Vagina (tissue), 2 donors: ENCODE data around the gene ASB8. TPM values are rescaled to one million over a fixed set of nuclear protein-coding genes. Genes with fewer than 3 reads are reported as not detected.

Source experiments
- DNase-seq, 2 donors: peaks; one replicate each; pipeline ENCODE4 v3.0.0-alpha.2; 2017; ENCODE audit errors: extremely low spot score in 2 of 2
- H3K27ac ChIP-seq: fragments of 200-600 bp; sonication (generic); one replicate; pipeline ENCODE4 v1.5.1; 2019
- H3K27me3 ChIP-seq: fragments of 200-600 bp; sonication (generic); one replicate; pipeline ENCODE4 v1.5.1; 2019
- H3K36me3 ChIP-seq, 2 donors: fragments of 200-600 bp; sonication (generic); one replicate each; pipeline ENCODE4 v1.5.1; 2017 to 2019
- H3K4me1 ChIP-seq: fragments of 200-600 bp; sonication (generic); one replicate; pipeline ENCODE4 v1.5.1; 2019
- H3K4me3 ChIP-seq, 2 donors: fragments of 200-600 bp; sonication (generic); 1 replicate in 1 of 2; 2 replicates in 1 of 2; pipeline ENCODE4 v1.5.1; 2016 to 2019
- H3K9me3 ChIP-seq: fragments of 200-600 bp; sonication (generic); one replicate; pipeline ENCODE4 v1.5.1; 2019
- CTCF ChIP-seq, 3 experiments: fragments of 450-650 bp in 2 of 3; fragments of 200-600 bp in 1 of 3; sonication (generic) in 1 of 3; IDR thresholded peaks; one replicate each; pipeline ENCODE4 v1.5.1; 2017 to 2019; ENCODE audit warnings: antibody characterized with exemption in 3 of 3, mild to moderate bottlenecking in 2 of 3, moderate library complexity in 2 of 3
- POLR2A ChIP-seq, 2 donors: fragments of 450-650 bp; IDR thresholded peaks; one replicate each; pipeline ENCODE4 v1.6.1; 2017; ENCODE audit warnings: antibody characterized with exemption in 2 of 2, mild to moderate bottlenecking in 2 of 2, moderate library complexity in 2 of 2
- POLR2AphosphoS5 ChIP-seq, 2 donors: sonication (generic); formaldehyde crosslinking; IDR thresholded peaks; one replicate each; pipeline ENCODE4 v1.9.0; 2017; ENCODE audit warnings: antibody characterized with exemption in 2 of 2, mild to moderate bottlenecking in 2 of 2, low read depth in 1 of 2; ENCODE audit not compliant: insufficient read depth in 1 of 2
- intact Hi-C: fragments of 100-400 bp; cut with DNase I; formaldehyde crosslinking; loops from one replicate; pipeline ENCODE4 v1.15.1; 2023
- total RNA-seq: library from RNA; depleted of rRNA; stranded (reverse); fragments of >200 nt; gene quantifications from one replicate; pipeline ENCODE4 v1.2.3, GENCODE V29; 2016

The ASB8 gene
- total RNA-seq, 1 donor from 2014 or later, result 16.9 TPM

DNA sequence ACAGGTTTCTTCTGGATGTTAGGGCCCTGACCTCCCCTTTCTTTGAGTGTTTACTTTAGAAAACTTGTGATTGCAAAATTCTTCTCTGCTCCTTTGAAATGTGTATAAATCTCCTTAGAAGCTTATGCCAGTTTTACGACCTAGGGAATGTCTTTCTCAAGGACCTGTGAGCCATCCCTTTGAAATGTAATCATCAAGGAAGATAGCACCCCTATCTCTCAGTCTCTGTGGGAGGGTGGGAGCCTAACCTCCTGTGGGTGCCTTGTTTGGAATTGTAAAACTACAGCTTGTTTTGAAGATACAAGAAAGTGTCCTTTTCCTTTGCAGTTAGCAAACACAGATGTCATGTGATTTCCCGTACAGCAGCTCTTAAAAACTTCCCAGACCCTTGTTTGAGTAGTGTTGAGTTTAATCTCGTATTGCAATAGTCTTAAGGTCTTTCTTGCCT, 42.5 kb upstream of the ASB8 start:
- H3K9me3 ChIP-seq, result no peaks in the 10 kb centered on the region
- H3K36me3 ChIP-seq, result peaks cover 0 to 2% of the 10 kb centered on the region in 2 donors
- intact Hi-C loops, result no loop called here
- H3K27ac ChIP-seq, result peak overlapping the region; percentile 94
- DNase-seq, result no peak
- TF ChIP-seq POLR2AphosphoS5 (IDR thresholded peaks at IDR 0.05; ENCODE audit: insufficient read depth in 1 of 2, low read depth in 1 of 2) (peak in 1 of 2 donors; percentile 23), POLR2A (IDR thresholded peaks at IDR 0.05) (no peak)
- peaks cover 35% of the 10 kb centered on the region for H3K4me1 ChIP-seq
- no peaks in the 10 kb centered on the region for H3K27me3 ChIP-seq
- no peak overlapping the region for H3K4me3 ChIP-seq

DNA sequence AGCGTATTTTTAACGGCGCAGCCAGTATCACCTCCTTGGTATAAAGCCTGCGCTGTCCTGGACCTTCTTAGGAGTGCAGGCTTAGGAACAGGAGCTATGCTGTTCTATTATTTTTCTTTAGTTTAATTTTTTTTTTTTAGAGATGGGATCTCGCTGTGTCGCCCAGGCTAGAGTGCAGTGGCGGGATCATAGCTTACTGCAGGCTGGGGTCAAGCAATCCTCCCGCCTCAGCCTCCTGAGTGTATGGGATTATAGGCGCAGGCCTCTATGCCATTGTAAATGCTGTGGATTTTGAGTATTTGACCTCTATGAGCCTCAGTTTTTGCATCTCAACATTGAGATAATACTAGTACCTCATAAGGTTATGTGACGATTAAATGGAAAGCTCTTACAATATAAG, 41.7 kb upstream of the ASB8 start:
- Histone ChIP-seq H3K36me3 (no peaks in the 10 kb centered on the region), H3K4me1 (peaks cover 35% of the 10 kb centered on the region), H3K27me3 (no peaks in the 10 kb centered on the region), H3K4me3 (peak overlapping the region; percentile 63 to 71), H3K9me3 (no peaks in the 10 kb centered on the region), H3K27ac (peak overlapping the region; percentile 94)
- intact Hi-C loops, result no loop called here
- TF ChIP-seq POLR2AphosphoS5 (IDR thresholded peaks at IDR 0.05; ENCODE audit: insufficient read depth in 1 of 2, low read depth in 1 of 2) (no peak), CTCF (IDR thresholded peaks at IDR 0.05) (no peak), POLR2A (IDR thresholded peaks at IDR 0.05) (no peak)
- no peak for DNase-seq

DNA sequence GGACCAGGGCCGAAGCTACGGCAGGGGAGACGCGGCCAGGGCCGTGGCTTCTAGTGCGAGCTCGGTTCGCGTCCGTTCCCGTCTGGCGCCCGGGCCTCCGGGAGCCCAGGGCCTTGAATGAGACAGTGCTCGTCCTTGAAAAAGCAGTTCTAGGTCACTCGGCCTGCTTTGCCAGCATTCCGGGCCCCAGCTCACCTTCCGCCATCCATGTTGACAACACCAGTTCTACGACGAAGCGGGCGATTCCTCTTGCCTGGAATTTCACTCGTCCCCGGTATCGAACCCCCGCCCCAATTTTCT, 41.3 kb upstream of the ASB8 start:
- no peaks in the 10 kb centered on the region for H3K36me3 ChIP-seq
- H3K27me3 ChIP-seq, result no peaks in the 10 kb centered on the region
- peak overlapping the region; percentile 94 for H3K27ac ChIP-seq
- intact Hi-C loops, result no loop called here
- no peak for DNase-seq
- H3K9me3 ChIP-seq, result no peaks in the 10 kb centered on the region
- H3K4me1 ChIP-seq, result peaks cover 35% of the 10 kb centered on the region
- peak overlapping the region; percentile 63 to 71 for H3K4me3 ChIP-seq
- TF ChIP-seq CTCF (IDR thresholded peaks at IDR 0.05), result no peak
- TF ChIP-seq POLR2A (IDR thresholded peaks at IDR 0.05), result no peak
- TF ChIP-seq POLR2AphosphoS5 (IDR thresholded peaks at IDR 0.05; ENCODE audit: insufficient read depth in 1 of 2, low read depth in 1 of 2), result no peak

DNA sequence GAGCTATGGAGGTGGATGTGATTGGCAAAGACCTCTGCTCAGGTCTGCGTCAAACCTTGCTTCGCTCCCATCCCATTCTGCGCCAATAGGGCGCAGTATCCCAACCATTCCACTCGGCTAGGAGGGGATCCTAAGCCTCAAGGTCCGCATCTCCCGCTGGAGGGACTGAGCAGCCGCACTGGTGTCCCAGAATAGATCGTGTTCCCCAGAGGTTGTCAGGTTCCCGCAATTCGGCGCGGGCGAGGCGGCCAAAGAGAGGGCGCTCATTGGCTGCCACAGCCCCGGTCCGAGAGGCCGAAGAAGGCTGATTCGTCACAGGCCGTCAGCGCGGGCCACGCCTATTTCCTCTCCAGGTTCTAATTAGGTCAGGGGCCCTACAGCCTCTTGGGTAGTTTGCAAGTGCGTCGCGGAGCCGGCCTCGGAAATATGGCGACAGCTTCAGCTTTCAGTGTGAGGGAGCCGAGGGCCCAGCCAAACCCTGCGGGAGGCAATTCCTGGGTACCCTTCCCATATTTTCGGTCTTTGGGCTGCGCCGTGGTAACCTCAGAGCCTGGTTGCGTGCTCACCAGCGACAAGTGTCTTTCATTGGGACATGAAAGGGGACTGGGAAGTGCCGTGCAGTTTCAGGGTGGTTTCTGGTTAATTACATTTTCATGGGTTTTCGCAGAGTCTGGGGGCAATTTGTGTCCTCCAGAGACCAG, 40.8 kb upstream of the ASB8 start:
- H3K4me1 ChIP-seq, result peaks cover 35% of the 10 kb centered on the region
- H3K4me3 ChIP-seq, result peak overlapping the region; percentile 63 to 71
- DNase-seq, result peak in 1 of 2 donors; percentile 99
- H3K36me3 ChIP-seq, result no peaks in the 10 kb centered on the region
- no peaks in the 10 kb centered on the region for H3K9me3 ChIP-seq
- H3K27ac ChIP-seq, result peak overlapping the region; percentile 94
- TF ChIP-seq POLR2A (IDR thresholded peaks at IDR 0.05) (peak; percentile 67 to 93), CTCF (IDR thresholded peaks at IDR 0.05) (peak in 1 of 3 experiments; percentile 16), POLR2AphosphoS5 (IDR thresholded peaks at IDR 0.05; ENCODE audit: insufficient read depth in 1 of 2, low read depth in 1 of 2) (peak; percentile 89 to 99)
- intact Hi-C loops, result no loop called here
- no peaks in the 10 kb centered on the region for H3K27me3 ChIP-seq

DNA sequence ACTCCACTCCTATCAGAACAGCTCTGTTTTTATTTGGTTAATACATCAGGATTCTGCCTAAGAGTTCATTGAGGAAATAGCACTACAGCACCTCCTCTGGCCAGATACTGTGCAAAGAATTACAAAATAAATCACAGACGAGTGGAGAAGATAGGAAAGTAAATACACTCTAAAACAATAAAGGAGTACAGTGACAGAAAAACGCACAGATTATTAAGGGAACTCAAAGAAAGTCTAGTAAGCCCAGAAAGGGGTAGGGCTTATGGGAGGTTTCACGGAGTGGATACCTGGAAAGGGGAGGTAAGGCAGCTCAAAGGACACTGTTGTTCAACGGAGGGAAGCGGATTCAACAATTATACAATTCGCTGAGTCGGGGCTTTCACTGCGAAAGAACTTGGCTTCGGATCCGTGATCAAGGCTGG, 40.2 kb upstream of the ASB8 start:
- Histone ChIP-seq H3K4me3 (peak overlapping the region; percentile 63 to 71), H3K27me3 (no peaks in the 10 kb centered on the region), H3K27ac (peak overlapping the region; percentile 94), H3K36me3 (no peaks in the 10 kb centered on the region), H3K4me1 (peaks cover 35% of the 10 kb centered on the region), H3K9me3 (no peaks in the 10 kb centered on the region)
- DNase-seq, result no peak
- intact Hi-C loops, result no loop called here
- TF ChIP-seq POLR2A (IDR thresholded peaks at IDR 0.05), result no peak
- TF ChIP-seq CTCF (IDR thresholded peaks at IDR 0.05), result peak in 2 of 3 experiments; percentile 33 to 34
